Hematopoietic multipotent progenitor cell treated with erythropoietin and hydrocortisone succinate and interleukin-3 and kit ligand, for 17 days (in vitro differentiated cells): ENCODE results near the gene SNX24.

Experiments
- DNase-seq: peaks from one replicate; pipeline ENCODE4 v3.0.0-alpha.2; 2015; ENCODE audit warnings: low spot score

The SNX24 gene

GRCh38 chr5:122921826-122922225 lies 76.4 kb downstream of the SNX24 start:
- DNase-seq = no peak

- no peak for DNase-seq
These were observed 78.8 kb downstream of the SNX24 start for GRCh38 chr5:122924203-122924602.

- DNase-seq = no peak
These were observed 79.4 kb downstream of the SNX24 start for GRCh38 chr5:122924719-122925395.

DNA sequence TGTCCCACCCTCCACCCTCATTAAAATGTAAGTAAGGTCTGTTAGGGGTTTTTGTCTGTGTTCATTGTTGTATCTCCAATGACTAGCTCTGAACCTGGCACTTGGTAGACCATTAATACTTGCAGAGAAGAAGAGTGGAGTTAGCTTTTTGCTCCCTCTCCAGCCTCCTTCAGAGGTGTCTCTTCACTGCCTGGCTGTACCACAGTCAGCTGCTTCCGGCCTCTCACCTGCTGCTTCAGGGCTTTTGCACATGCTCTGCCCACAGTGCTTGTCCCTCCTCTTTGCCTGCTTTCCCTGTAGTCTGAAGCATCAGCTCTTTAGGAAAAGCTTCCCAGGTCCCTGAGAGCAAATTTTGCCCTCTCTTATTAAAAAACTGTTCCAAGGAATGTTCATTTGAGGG lies 83.6 kb downstream of the SNX24 start:
- DNase-seq = no peak

GRCh38 chr5:122929980-122930379 lies 84.6 kb downstream of the SNX24 start:
- no peak for DNase-seq

- DNase-seq = no peak
These were observed 88.5 kb downstream of the SNX24 start for GRCh38 chr5:122933956-122934355.

DNA sequence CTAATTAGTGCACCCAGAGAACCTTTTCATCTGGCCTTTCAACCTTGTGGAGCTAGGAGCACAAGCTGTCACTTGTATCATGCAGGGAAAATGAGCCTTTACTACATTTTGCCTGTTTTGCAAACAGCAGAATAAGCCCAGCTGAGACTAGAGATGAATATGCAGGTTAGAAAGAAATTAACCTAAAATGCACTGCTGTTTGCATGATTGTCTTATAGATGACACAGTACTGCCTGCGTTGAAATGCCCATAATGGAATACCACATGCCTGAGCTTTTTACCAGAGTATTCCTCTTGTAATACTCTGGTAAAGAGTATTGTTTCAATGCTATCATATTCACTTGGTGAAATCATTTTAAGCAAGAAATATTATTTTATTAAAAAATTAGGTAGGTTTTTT lies 90.7 kb downstream of the SNX24 start:
- DNase-seq = no peak

DNA sequence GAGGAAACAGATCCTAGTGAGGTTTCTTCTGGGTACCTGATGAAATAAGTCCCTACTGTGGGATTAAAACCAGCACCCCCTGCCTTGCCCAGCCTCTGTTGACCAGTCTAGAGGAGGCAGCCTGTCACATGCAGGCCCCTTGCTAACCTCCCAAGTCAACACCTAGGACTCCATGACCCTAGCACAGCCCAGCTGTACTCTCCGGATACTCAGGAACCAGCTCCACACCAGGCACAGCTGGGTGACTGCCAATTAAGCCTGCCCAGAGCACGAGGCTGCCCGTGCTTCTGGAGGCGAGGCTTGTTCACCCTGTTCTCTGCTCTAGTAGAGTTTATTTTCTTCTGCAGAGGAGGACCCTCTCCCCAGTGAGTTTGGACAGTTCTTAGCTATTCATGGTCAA lies 92.5 kb downstream of the SNX24 start:
- no peak for DNase-seq

DNA sequence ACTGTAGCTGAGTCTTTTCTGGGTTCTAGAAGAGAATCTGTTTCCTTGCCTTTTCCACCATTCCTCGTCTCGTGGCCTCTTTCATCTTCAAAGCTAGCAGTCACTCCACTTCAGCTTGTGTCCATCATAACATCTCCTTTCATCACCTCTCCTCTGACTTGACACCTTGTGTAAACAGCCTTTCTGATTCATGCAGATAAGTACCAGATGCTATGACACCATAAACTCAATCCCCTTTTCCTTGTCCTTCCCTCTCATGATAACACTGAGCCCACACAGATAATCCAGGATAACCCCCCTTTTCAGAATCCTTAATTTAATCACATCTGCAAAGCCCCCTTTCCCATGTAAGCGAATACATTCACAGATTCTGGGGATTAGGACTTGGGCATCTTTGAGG lies 95.5 kb downstream of the SNX24 start:
- no peak for DNase-seq

- no peak for DNase-seq
These were observed 96.3 kb downstream of the SNX24 start for GRCh38 chr5:122941737-122942136.

- no peak for DNase-seq
These were observed 96.9 kb downstream of the SNX24 start for GRCh38 chr5:122942164-122942914.

GRCh38 chr5:122943050-122943698 lies 97.8 kb downstream of the SNX24 start:
- DNase-seq = no peak

GRCh38 chr5:122944051-122944450 lies 98.6 kb downstream of the SNX24 start:
- no peak for DNase-seq

- no peak for DNase-seq
These were observed 102.0 kb downstream of the SNX24 start for GRCh38 chr5:122947372-122947771.

DNA sequence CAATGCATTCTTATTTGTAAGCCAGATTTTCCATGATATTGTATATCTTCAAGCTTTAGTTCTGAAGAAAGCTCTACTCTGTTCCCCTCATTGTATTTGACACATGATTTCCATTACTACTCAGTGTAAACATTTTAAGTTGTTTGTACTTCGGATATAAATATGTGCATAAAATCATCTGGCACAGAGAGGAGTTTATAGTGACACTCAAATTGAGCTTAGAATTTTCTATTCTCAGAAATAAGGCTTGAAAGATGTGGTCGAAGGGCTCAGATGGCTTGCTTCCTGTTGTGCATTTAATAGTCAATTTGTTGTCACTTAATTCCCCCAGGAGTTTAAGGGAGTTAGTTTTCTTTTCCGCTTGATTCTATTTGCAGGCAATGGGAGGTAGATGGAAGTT lies 102.4 kb downstream of the SNX24 start:
- no peak for DNase-seq

DNA sequence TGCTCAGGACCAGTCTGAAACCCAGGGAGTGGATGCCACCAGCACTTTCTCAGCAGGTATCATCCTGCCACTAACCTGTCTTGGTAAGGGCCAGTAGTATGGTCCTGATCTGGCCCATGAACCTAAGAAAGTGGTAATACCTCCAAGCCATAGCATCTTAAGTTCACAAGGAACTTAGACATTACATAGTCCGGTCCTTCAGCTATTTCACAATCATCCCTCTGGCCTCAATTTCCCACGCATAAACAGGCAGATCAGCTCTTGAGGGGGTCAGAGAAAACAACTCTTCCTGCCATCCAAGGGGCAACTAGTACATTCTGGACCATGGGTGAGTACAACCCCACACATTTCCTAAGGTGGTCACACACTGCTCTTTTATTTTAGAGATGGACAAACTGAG lies 102.9 kb downstream of the SNX24 start:
- no peak for DNase-seq

DNA sequence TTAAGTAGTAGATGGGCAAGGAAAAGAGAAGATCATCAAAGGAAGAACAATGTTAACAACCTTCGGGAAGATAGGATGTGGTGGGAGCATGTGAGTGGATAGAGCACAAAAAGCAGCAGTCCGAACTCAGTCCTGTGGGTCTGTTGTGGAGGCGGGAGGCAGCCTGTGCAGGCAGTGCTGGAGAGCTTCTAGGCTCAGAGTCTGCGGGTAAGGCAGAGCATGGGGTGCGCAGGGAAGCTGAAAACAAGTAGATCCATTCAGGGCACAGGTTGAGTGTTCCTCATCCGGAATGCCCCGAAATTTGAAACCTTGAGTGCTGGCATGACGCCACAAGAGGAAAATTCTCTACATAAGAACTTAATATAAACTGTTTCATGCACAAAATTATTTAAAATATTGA lies 106.2 kb downstream of the SNX24 start:
- no peak for DNase-seq

DNA sequence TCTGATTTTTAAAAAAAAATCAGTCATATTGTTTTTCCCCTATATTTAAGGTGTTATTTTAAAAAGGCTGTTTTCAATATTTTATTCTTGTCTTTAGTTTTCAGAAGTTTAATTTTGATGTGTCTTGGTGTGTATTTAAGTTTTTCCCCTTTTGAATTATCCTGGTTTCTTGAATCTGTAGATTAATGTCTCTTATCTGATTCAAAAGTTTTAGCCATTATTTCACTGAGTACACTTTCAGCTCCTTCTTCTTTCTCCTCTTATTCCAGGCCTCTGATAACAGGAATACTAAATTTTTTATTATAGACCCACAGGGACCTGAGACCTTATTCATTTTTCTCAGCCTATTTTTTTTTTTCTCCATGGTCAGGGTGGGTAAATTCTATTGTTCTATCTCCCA lies 109.3 kb downstream of the SNX24 start:
- no peak for DNase-seq

DNA sequence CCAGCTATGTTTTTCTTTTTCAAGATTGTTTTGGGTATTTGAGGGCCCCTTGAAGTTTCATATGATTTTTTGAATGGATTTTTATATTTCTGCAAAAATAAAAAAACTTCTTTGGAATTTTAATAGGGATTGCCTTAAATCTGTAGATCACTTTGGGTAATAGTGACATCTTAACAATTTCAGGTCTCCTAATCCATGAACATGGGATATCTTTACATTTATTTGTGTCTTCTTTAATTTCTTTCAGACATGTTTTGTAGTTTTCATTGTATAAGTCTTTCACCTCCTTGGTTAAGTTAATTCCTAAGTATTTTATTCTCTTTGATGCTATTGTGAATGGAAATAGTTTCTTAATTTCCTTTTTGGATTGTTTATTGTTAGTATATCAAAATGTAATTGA lies 112.0 kb downstream of the SNX24 start:
- no peak for DNase-seq

GRCh38 chr5:122959740-122960445 lies 114.5 kb downstream of the SNX24 start:
- DNase-seq = no peak

DNA sequence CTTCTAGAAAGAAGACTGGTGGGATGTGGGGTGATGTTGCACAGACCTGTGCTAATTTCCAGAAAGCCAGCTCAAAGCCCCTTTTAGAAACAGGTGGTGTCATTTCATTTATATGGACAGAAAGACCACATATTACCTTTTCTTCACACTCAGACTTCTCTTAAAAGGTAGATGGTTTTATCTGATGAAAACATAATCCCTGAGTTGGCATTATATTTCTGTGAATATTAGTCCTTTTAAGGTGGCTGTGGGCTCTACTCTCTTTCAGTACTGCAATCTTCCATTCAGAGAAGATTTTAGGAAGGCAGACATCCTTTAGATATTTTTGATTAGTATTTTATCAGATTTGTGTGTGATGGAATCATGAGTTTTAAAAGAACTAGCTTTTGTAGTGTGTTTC lies 117.9 kb downstream of the SNX24 start:
- no peak for DNase-seq

GRCh38 chr5:122965111-122965510 lies 119.7 kb downstream of the SNX24 start:
- DNase-seq = no peak

DNA sequence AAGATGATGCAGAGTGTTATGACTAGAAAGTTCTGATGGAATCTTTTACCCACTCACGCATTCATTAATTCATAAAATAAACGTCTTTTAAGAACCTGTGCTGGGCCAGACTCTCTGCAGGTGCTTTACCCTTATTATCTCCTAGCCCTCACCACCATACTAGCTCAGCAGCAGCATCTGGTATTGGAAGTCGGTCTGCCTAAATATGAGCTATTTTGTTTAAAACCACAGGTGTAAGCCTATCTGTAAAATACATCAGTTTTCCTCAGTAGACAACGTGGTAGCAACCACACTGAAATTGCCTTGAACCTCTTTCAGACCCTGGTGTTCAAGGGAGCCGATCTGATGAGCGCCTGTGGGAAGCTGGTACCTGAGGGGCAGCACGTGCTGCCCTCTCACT lies 121.7 kb downstream of the SNX24 start:
- no peak for DNase-seq
